ENCODE data around the gene COG6. TPM values are rescaled to one million over a fixed set of nuclear protein-coding genes. Genes with fewer than 3 reads are reported as not detected.

Gene COG6
- total and polyA plus RNA-seq, 5 donors = 11.5 to 34.4 (median 29.7) TPM

- no peaks in the 10 kb centered on the region for H3K9me3 ChIP-seq (ENCODE audit: control insufficient read depth, low read length)
- H3K27ac ChIP-seq (ENCODE audit: low read length) = no peak overlapping the region
- no peaks in the 10 kb centered on the region for H3K27me3 ChIP-seq (ENCODE audit: control insufficient read depth, insufficient read depth)
- ATAC-seq (no peak), DNase-seq (no peak)
- intact Hi-C loops (cut with DNase I) = loop anchor here in 1 of 4 donors (10.0 kb wide), 1 partner anchor 916 kb away; no protein-coding TSS in a partner anchor
- no peak overlapping the region for H3K4me3 ChIP-seq (ENCODE audit: low read length)
- peaks cover 2% of the 10 kb centered on the region for H3K4me1 ChIP-seq (ENCODE audit: control insufficient read depth, insufficient read depth, low read length)
These were observed 113.5 kb downstream of the COG6 start for GRCh38 chr13:39768962-39769361.

GRCh38 chr13:39770221-39771090 is 115.0 kb downstream of the COG6 start:
- DNase-seq (no peak), ATAC-seq (no peak)
- no peak overlapping the region for H3K27ac ChIP-seq (ENCODE audit: low read length)
- no peaks in the 10 kb centered on the region for H3K9me3 ChIP-seq (ENCODE audit: control insufficient read depth, low read length)
- no peaks in the 10 kb centered on the region for H3K27me3 ChIP-seq (ENCODE audit: control insufficient read depth, insufficient read depth)
- peaks cover 2% of the 10 kb centered on the region for H3K4me1 ChIP-seq (ENCODE audit: control insufficient read depth, insufficient read depth, low read length)
- intact Hi-C loops (cut with DNase I) = loop anchor here in 2 of 4 donors (10.0 kb wide), 1 partner anchor 914 kb away; no protein-coding TSS in a partner anchor
- H3K4me3 ChIP-seq (ENCODE audit: low read length) = no peak overlapping the region
- 80% methylated on average over 9 of the region's 9 CpGs for WGBS

GRCh38 chr13:39773833-39774232 is 118.4 kb downstream of the COG6 start:
- no peak overlapping the region for H3K27ac ChIP-seq (ENCODE audit: low read length)
- no peak overlapping the region for H3K4me3 ChIP-seq (ENCODE audit: low read length)
- no peaks in the 10 kb centered on the region for H3K9me3 ChIP-seq (ENCODE audit: control insufficient read depth, low read length)
- H3K27me3 ChIP-seq (ENCODE audit: control insufficient read depth, insufficient read depth) = no peaks in the 10 kb centered on the region
- ATAC-seq = no peak
- peaks cover 2% of the 10 kb centered on the region for H3K4me1 ChIP-seq (ENCODE audit: control insufficient read depth, insufficient read depth, low read length)
- WGBS = 74% methylated on average over 4 of the region's 4 CpGs
- intact Hi-C loops (cut with DNase I) = loop anchor here in 2 of 4 donors (10.0 kb wide), 1 partner anchor 911 kb away; no protein-coding TSS in a partner anchor
- DNase-seq = no peak

- intact Hi-C loops (cut with DNase I) = loop anchor here in 2 of 4 donors (10.0 kb wide), 1 partner anchor 908 kb away; no protein-coding TSS in a partner anchor
- 79% methylated on average over 3 of the region's 3 CpGs for WGBS
These were observed 121.0 kb downstream of the COG6 start for GRCh38 chr13:39776439-39776838.

GRCh38 chr13:39777021-39777420 is 121.6 kb downstream of the COG6 start:
- Histone ChIP-seq H3K9me3 (ENCODE audit: control insufficient read depth, low read length) (no peaks in the 10 kb centered on the region), H3K27me3 (ENCODE audit: control insufficient read depth, insufficient read depth) (no peaks in the 10 kb centered on the region), H3K4me1 (ENCODE audit: control insufficient read depth, insufficient read depth, low read length) (peaks cover 2% of the 10 kb centered on the region), H3K4me3 (ENCODE audit: low read length) (no peak overlapping the region), H3K27ac (ENCODE audit: low read length) (no peak overlapping the region)
- 75% methylated on average over 1 of the region's 1 CpG for WGBS
- intact Hi-C loops (cut with DNase I) = loop anchor here in 2 of 4 donors (10.0 kb wide), 1 partner anchor 908 kb away; no protein-coding TSS in a partner anchor
- ATAC-seq (peak; percentile 42 to 61), DNase-seq (no peak)

More at GRCh38 chr13:39776439-39776838, 121.0 kb downstream of the COG6 start:
- Histone ChIP-seq H3K4me3 (ENCODE audit: low read length) (no peak overlapping the region), H3K4me1 (ENCODE audit: control insufficient read depth, insufficient read depth, low read length) (peaks cover 2% of the 10 kb centered on the region), H3K9me3 (ENCODE audit: control insufficient read depth, low read length) (no peaks in the 10 kb centered on the region), H3K27ac (ENCODE audit: low read length) (no peak overlapping the region), H3K27me3 (ENCODE audit: control insufficient read depth, insufficient read depth) (no peaks in the 10 kb centered on the region)
- DNase-seq = no peak
- peak in 1 of 2 donors; percentile 29 for ATAC-seq

GRCh38 chr13:39777527-39778061 is 122.1 kb downstream of the COG6 start:
- 83% methylated on average over 2 of the region's 2 CpGs for WGBS
- ATAC-seq (peak in 1 of 2 donors; percentile 66), DNase-seq (no peak)
- Histone ChIP-seq H3K27me3 (ENCODE audit: control insufficient read depth, insufficient read depth) (no peaks in the 10 kb centered on the region), H3K27ac (ENCODE audit: low read length) (no peak overlapping the region), H3K4me1 (ENCODE audit: control insufficient read depth, insufficient read depth, low read length) (peaks cover 2% of the 10 kb centered on the region), H3K4me3 (ENCODE audit: low read length) (no peak overlapping the region), H3K9me3 (ENCODE audit: control insufficient read depth, low read length) (no peaks in the 10 kb centered on the region)
- intact Hi-C loops (cut with DNase I) = loop anchor here in 2 of 4 donors (10.0 kb wide), 1 partner anchor 907 kb away; no protein-coding TSS in a partner anchor

- Histone ChIP-seq H3K9me3 (ENCODE audit: control insufficient read depth, low read length) (no peaks in the 10 kb centered on the region), H3K27ac (ENCODE audit: low read length) (no peak overlapping the region), H3K4me1 (ENCODE audit: control insufficient read depth, insufficient read depth, low read length) (peaks cover 2% of the 10 kb centered on the region), H3K4me3 (ENCODE audit: low read length) (no peak overlapping the region), H3K27me3 (ENCODE audit: control insufficient read depth, insufficient read depth) (no peaks in the 10 kb centered on the region)
- intact Hi-C loops (cut with DNase I) = loop anchor here in 2 of 4 donors (10.0 kb wide), 4 partner anchors 95 to 905 kb away; no protein-coding TSS in a partner anchor
- ATAC-seq (no peak), DNase-seq (no peak)
- WGBS = 65% methylated on average over 8 of the region's 8 CpGs
These were observed 124.1 kb downstream of the COG6 start for GRCh38 chr13:39779337-39780265.

GRCh38 chr13:39780711-39781110 is 125.2 kb downstream of the COG6 start:
- no peaks in the 10 kb centered on the region for H3K27me3 ChIP-seq (ENCODE audit: control insufficient read depth, insufficient read depth)
- DNase-seq = no peak
- no peak for ATAC-seq
- 54% methylated on average over 6 of the region's 6 CpGs for WGBS
- H3K4me1 ChIP-seq (ENCODE audit: control insufficient read depth, insufficient read depth, low read length) = peaks cover 2% of the 10 kb centered on the region
- no peak overlapping the region for H3K27ac ChIP-seq (ENCODE audit: low read length)
- no peaks in the 10 kb centered on the region for H3K9me3 ChIP-seq (ENCODE audit: control insufficient read depth, low read length)
- intact Hi-C loops (cut with DNase I) = loop anchor here in 1 of 4 donors (10.0 kb wide), 3 partner anchors 94 to 414 kb away; no protein-coding TSS in a partner anchor
- no peak overlapping the region for H3K4me3 ChIP-seq (ENCODE audit: low read length)

GRCh38 chr13:39781381-39781780 is 125.9 kb downstream of the COG6 start:
- ATAC-seq = no peak
- Histone ChIP-seq H3K27ac (ENCODE audit: low read length) (no peak overlapping the region), H3K9me3 (ENCODE audit: control insufficient read depth, low read length) (no peaks in the 10 kb centered on the region), H3K27me3 (ENCODE audit: control insufficient read depth, insufficient read depth) (no peaks in the 10 kb centered on the region), H3K4me3 (ENCODE audit: low read length) (no peak overlapping the region), H3K4me1 (ENCODE audit: control insufficient read depth, insufficient read depth, low read length) (peaks cover 6% of the 10 kb centered on the region)
- WGBS = 77% methylated on average over 2 of the region's 2 CpGs
- intact Hi-C loops (cut with DNase I) = loop anchor here in 1 of 4 donors (10.0 kb wide), 3 partner anchors 93 to 413 kb away; no protein-coding TSS in a partner anchor
- DNase-seq = no peak

GRCh38 chr13:39783051-39783450 is 127.6 kb downstream of the COG6 start:
- Histone ChIP-seq H3K27me3 (ENCODE audit: control insufficient read depth, insufficient read depth) (no peaks in the 10 kb centered on the region), H3K4me3 (ENCODE audit: low read length) (no peak overlapping the region), H3K9me3 (ENCODE audit: control insufficient read depth, low read length) (no peaks in the 10 kb centered on the region), H3K4me1 (ENCODE audit: control insufficient read depth, insufficient read depth, low read length) (peaks cover 8% of the 10 kb centered on the region), H3K27ac (ENCODE audit: low read length) (no peak overlapping the region)
- DNase-seq (no peak), ATAC-seq (no peak)
- 80% methylated on average over 1 of the region's 1 CpG for WGBS
- intact Hi-C loops (cut with DNase I) = loop anchor here in 1 of 4 donors (10.0 kb wide), 3 partner anchors 92 to 412 kb away; no protein-coding TSS in a partner anchor
